Astrocyte (in vitro differentiated cells and primary cell): ENCODE data around the gene DNAJC15.

Source experiments
- EZH2 ChIP-seq: IDR thresholded peaks from 2 replicates; pipeline ENCODE4 v1.6.1; 2012; ENCODE audit warnings: mild to moderate bottlenecking, low read length, inconsistent platforms; ENCODE audit not compliant: insufficient read depth
- TF ChIP-seq, protein P1 (sequence below): IDR thresholded peaks from 2 replicates; pipeline ENCODE4 v1.5.1; 2011; ENCODE audit warnings: low read depth, mild to moderate bottlenecking, inconsistent platforms, low read length, moderate library complexity; ENCODE audit not compliant: insufficient read depth

DNA sequence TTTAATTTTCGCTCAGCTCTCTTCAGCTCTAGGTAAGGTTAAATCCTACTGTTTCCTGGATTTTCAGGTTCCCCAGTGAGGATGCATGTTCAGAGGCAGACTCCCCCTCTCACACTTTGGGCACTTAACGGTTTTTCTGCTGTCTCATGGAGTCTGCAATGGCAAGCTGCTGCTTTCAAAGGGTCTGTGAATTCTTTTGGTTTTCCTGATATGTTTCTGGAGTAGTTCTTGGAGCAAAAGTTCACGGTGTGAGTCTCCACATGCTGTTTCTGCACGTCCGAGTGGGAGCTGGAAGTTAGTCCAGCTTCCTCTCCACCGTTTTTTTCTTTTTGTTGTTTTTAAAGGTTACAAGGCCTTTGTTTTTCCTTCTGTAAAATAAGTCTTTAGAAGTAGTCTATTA lies 35.4 kb downstream of the DNAJC15 start:
- TF ChIP-seq, protein P1, sequence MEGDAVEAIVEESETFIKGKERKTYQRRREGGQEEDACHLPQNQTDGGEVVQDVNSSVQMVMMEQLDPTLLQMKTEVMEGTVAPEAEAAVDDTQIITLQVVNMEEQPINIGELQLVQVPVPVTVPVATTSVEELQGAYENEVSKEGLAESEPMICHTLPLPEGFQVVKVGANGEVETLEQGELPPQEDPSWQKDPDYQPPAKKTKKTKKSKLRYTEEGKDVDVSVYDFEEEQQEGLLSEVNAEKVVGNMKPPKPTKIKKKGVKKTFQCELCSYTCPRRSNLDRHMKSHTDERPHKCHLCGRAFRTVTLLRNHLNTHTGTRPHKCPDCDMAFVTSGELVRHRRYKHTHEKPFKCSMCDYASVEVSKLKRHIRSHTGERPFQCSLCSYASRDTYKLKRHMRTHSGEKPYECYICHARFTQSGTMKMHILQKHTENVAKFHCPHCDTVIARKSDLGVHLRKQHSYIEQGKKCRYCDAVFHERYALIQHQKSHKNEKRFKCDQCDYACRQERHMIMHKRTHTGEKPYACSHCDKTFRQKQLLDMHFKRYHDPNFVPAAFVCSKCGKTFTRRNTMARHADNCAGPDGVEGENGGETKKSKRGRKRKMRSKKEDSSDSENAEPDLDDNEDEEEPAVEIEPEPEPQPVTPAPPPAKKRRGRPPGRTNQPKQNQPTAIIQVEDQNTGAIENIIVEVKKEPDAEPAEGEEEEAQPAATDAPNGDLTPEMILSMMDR: no peak
- no peak for TF ChIP-seq EZH2
